MG63 (cell line): ENCODE results near the gene DNAH7. TPM values are rescaled to one million over a fixed set of nuclear protein-coding genes. Genes with fewer than 3 reads are reported as not detected.

Source experiments
- DNase-seq: peaks from one replicate; pipeline ENCODE4 v3.0.0-alpha.2; 2020
- H3K27me3 ChIP-seq: fragments of 250-450 bp; sonication (Bioruptor Pico); 2 replicates; pipeline ENCODE4 v1.5.1; 2020; ENCODE audit warnings: mild to moderate bottlenecking, moderate library complexity
- H3K36me3 ChIP-seq: fragments of 250-450 bp; sonication (Bioruptor Pico); 2 replicates; pipeline ENCODE4 v1.5.1; 2020; ENCODE audit warnings: mild to moderate bottlenecking, moderate library complexity
- H3K4me3 ChIP-seq: fragments of 250-450 bp; sonication (Bioruptor Pico); 2 replicates; pipeline ENCODE4 v1.5.1; 2020; ENCODE audit warnings: mild to moderate bottlenecking, moderate library complexity
- H3K9me3 ChIP-seq: fragments of 250-450 bp; sonication (Bioruptor Pico); 2 replicates; pipeline ENCODE4 v1.5.1; 2020; ENCODE audit warnings: mild to moderate bottlenecking, moderate library complexity
- total RNA-seq: library from RNA; depleted of rRNA; stranded (reverse); fragments of >200 nt; shearing (Covaris generic); gene quantifications from 2 replicates; pipeline ENCODE4 v1.2.3, GENCODE V29; 2014; ENCODE audit warnings: low replicate concordance

Gene DNAH7
- total RNA-seq, 1 experiment from 2014 or later, result 0.43 TPM

DNA sequence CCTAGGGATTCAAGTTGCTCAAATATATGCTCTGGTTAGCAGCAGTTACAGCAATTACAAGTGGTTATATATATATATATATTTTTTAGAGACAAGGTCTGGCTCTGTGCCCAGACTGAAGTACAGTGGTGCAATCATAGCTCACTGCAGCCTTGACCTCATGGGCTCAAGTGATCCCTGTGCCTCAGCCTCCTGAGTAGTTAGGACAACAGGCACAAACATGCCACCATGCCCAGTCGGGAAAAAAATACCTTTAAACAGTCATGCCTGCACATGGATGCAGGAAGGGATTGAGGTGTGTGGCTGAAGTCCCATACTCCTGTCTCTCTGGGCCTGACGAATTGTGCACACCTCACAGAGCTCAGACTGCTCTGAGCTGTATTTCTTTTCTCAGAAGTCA, 19.6 kb upstream of the DNAH7 start:
- peak; percentile 13 for DNase-seq
- no peak overlapping the region for H3K4me3 ChIP-seq
- H3K9me3 ChIP-seq, result peaks cover 3% of the 10 kb centered on the region; the same call in 1 of the 2 replicates
- no peaks in the 10 kb centered on the region for H3K27me3 ChIP-seq
- H3K36me3 ChIP-seq, result no peaks in the 10 kb centered on the region

GRCh38 chr2:196086517-196087368, 18.1 kb upstream of the DNAH7 start:
- Histone ChIP-seq H3K4me3 (no peak overlapping the region), H3K9me3 (peaks cover 3% of the 10 kb centered on the region), H3K36me3 (no peaks in the 10 kb centered on the region), H3K27me3 (no peaks in the 10 kb centered on the region)
- no peak for DNase-seq

- Histone ChIP-seq H3K27me3 (no peaks in the 10 kb centered on the region), H3K9me3 (peaks cover 3% of the 10 kb centered on the region), H3K36me3 (no peaks in the 10 kb centered on the region), H3K4me3 (no peak overlapping the region)
- DNase-seq, result no peak
Observed at GRCh38 chr2:196083601-196084000, 15.0 kb upstream of the DNAH7 start.

DNA sequence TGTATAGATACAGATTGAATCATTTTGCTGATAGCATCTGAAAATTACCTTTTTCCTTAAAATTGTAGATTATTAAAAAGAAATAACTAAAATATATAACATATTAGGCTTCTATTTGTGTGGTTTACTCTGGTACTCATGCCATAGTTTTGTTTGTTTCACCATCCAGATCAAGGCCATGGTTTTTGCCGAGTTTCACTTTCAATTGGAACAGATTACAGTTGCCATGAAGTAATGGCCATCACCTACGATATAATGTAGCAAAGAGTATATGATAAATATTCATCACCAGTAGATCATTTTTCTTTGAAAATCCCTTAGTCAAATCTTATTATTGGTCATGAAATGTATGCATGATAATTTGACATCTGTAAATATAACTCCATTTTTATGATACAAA, 11.9 kb upstream of the DNAH7 start:
- DNase-seq, result no peak
- Histone ChIP-seq H3K4me3 (no peak overlapping the region), H3K36me3 (no peaks in the 10 kb centered on the region), H3K27me3 (no peaks in the 10 kb centered on the region), H3K9me3 (peaks cover 3% of the 10 kb centered on the region)

GRCh38 chr2:196079052-196079451, 10.4 kb upstream of the DNAH7 start:
- no peaks in the 10 kb centered on the region for H3K36me3 ChIP-seq
- no peak overlapping the region for H3K4me3 ChIP-seq
- H3K9me3 ChIP-seq, result peaks cover under 1% of the 10 kb centered on the region
- H3K27me3 ChIP-seq, result no peaks in the 10 kb centered on the region
- DNase-seq, result no peak

DNA sequence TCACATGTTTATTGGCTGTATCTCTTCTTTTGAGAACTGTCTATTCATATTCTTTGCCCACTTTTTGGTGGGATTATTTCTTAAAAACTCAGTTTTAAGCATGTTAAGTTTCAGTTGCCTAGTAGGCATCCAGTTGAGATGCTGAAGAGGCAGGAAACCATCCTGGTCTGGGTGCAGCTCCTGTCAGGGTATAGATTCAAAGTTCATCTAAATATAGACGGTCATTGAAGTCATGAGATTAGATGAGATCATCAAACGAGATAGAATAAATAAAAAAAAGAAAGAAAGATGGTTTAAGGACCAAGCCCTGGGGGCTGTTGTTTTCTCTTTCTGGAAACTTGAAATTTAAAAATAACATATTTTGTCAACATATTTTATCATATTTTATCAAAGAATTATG, 9.2 kb upstream of the DNAH7 start:
- Histone ChIP-seq H3K9me3 (no peaks in the 10 kb centered on the region), H3K36me3 (no peaks in the 10 kb centered on the region), H3K27me3 (no peaks in the 10 kb centered on the region), H3K4me3 (no peak overlapping the region)
- peak; percentile 44 for DNase-seq

DNA sequence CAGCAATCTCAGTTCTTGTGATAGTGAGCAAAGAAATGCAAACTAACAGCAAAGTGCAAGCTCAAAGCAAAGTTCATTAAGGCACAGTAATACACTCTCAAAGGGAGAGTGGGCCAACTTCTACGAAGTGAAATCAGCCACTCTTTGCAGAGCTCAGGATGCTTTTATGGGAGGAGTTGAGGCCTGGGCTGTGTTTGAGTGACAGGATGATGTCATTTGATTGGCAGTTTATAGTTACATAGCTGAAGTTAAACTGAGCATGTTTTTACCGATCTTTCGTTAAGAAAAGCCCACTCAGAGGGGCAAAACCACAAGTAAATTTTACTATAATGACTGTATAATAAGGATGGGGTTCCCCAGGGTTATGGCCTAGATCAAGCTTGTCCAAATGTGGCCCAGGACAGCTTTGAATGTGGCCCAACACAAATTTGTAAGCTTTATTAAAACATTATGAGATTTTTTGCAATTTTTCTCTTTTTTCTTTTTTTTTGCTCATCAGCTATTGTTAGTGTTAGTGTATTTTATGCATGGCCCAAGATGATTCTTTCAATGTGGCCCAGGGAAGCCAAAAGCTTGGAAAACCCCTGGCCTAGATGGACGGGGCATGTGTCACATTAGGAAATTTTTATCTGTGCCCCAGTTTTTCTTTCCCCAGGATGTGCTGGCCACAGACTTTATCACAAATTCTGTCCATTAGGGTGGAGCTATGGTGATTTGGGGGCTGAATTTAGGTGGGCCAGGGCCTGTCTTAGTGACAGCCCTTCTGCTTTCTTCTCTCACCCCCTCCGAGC, 8.3 kb upstream of the DNAH7 start:
- Histone ChIP-seq H3K4me3 (no peak overlapping the region), H3K36me3 (no peaks in the 10 kb centered on the region), H3K9me3 (no peaks in the 10 kb centered on the region), H3K27me3 (no peaks in the 10 kb centered on the region)
- no peak for DNase-seq

DNA sequence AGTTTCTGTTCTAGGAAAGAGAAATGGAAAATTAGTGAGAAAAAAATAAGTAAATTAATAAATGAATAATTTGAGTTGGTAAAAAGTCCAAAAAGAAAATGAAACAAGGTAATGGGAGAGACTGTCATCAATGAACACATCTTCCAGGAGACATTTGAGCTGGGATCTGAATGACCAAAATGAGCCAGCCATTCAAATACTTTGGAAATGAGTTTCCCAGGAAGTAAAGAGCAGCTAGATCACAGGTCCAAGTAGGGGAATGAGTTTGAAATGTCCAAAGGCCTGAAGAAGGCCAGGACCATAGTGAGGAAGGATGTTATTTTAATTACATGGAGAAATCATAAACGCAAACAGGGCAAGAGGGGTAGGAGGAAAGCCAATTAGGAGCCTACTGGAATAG, 6.6 kb upstream of the DNAH7 start:
- Histone ChIP-seq H3K36me3 (no peaks in the 10 kb centered on the region), H3K4me3 (no peak overlapping the region), H3K27me3 (no peaks in the 10 kb centered on the region), H3K9me3 (no peaks in the 10 kb centered on the region)
- DNase-seq, result no peak

- Histone ChIP-seq H3K36me3 (no peaks in the 10 kb centered on the region), H3K27me3 (no peaks in the 10 kb centered on the region)
- DNase-seq, result no peak
Observed at GRCh38 chr2:196074631-196075030, 6.0 kb upstream of the DNAH7 start.

GRCh38 chr2:196073521-196073920, 4.9 kb upstream of the DNAH7 start:
- Histone ChIP-seq H3K9me3 (no peaks in the 10 kb centered on the region), H3K4me3 (no peak overlapping the region), H3K27me3 (no peaks in the 10 kb centered on the region), H3K36me3 (no peaks in the 10 kb centered on the region)
- DNase-seq, result no peak

More at GRCh38 chr2:196074631-196075030, 6.0 kb upstream of the DNAH7 start:
- no peak overlapping the region for H3K4me3 ChIP-seq
- H3K9me3 ChIP-seq, result no peaks in the 10 kb centered on the region

- H3K36me3 ChIP-seq, result no peaks in the 10 kb centered on the region
- no peak overlapping the region for H3K4me3 ChIP-seq
- no peaks in the 10 kb centered on the region for H3K27me3 ChIP-seq
- no peaks in the 10 kb centered on the region for H3K9me3 ChIP-seq
- DNase-seq, result no peak
Observed at GRCh38 chr2:196067088-196067382, 1.6 kb downstream of the DNAH7 start.

DNA sequence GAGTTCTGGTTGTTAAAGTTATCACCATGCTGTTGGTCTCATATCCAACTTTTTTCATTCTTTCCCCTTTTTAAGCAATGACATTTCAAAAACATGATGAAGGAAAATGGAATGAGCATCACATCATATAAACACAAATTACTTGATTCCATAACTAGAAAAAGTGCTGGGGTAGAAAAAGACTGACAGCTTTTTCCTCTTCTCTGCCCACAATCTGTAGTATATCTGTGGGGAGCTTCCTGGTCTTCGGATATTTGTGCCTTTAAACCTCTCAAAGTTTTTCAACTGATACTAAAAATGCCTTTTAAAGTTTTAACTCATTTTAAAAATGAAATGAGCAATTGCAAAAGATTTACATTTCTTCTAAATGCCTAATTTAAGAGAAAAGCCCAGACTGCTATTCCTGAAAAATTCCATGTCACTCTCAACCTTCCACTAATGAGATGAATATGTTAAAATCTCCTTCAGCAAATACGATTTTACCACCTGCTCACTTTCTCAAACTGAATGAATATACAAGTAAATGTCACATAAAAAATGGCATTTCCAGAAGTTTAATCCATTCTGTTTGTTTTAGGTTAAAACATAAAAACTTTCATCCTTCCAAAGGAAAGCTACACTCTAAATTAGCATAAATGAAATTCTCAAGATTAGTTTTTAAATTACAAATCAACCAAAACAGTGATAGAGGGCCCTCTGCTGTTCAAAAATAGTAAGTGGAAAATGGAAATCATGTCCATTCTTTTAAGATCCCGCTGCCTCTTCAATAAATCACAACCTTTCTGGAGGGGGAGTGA, 2.1 kb downstream of the DNAH7 start:
- no peaks in the 10 kb centered on the region for H3K9me3 ChIP-seq
- H3K36me3 ChIP-seq, result no peaks in the 10 kb centered on the region
- DNase-seq, result no peak
- no peaks in the 10 kb centered on the region for H3K27me3 ChIP-seq
- H3K4me3 ChIP-seq, result no peak overlapping the region

DNA sequence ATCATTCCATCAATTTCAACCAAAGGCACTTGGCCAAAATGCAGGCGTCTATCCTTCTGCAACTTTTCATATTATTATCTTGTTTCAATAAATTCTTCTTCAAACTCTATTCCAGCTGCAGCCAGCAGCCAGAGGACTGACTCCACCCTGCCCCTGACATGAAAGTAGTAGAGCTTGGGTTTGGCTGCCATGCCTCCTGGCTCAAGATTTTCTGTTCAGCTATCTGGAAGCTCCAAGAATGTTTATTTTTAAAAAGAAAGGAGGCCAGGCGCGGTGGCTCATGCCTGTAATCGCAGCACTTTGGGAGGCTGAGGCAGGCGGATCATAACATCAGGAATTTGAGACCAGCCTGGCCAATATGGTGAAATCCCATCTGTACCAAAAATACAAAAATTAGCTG, 4.9 kb downstream of the DNAH7 start:
- no peak for DNase-seq
- Histone ChIP-seq H3K36me3 (no peaks in the 10 kb centered on the region), H3K27me3 (no peaks in the 10 kb centered on the region), H3K4me3 (no peak overlapping the region), H3K9me3 (no peaks in the 10 kb centered on the region)

DNA sequence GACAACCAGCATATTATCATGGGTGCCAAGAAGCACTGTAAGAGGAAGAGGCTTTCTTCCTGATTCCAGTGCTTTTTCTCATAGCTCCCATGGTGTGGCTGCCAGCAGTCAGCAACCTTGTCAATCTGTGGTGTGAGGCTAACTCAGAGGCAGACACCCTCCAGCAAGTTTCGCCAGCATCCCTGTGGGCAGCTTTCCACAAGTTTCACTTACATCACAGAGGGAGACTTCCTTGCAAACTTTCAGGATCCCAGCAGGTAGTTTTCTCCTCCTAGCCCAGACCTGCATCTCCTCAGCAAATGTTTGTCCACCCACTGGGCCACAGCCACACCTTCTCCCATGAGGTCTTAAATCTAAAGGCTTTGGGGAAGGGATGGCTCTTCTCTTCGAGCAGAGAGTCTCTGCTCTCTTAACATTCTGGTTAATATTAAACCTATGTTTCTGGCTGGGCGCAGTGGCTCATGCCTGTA, 9.1 kb downstream of the DNAH7 start:
- Histone ChIP-seq H3K27me3 (no peaks in the 10 kb centered on the region), H3K36me3 (no peaks in the 10 kb centered on the region), H3K9me3 (no peaks in the 10 kb centered on the region), H3K4me3 (no peak overlapping the region)
- DNase-seq, result peak; percentile 48

- Histone ChIP-seq H3K9me3 (no peaks in the 10 kb centered on the region), H3K36me3 (no peaks in the 10 kb centered on the region), H3K27me3 (no peaks in the 10 kb centered on the region), H3K4me3 (no peak overlapping the region)
- DNase-seq, result no peak
Observed at GRCh38 chr2:196054631-196055030, 14.0 kb downstream of the DNAH7 start.

DNA sequence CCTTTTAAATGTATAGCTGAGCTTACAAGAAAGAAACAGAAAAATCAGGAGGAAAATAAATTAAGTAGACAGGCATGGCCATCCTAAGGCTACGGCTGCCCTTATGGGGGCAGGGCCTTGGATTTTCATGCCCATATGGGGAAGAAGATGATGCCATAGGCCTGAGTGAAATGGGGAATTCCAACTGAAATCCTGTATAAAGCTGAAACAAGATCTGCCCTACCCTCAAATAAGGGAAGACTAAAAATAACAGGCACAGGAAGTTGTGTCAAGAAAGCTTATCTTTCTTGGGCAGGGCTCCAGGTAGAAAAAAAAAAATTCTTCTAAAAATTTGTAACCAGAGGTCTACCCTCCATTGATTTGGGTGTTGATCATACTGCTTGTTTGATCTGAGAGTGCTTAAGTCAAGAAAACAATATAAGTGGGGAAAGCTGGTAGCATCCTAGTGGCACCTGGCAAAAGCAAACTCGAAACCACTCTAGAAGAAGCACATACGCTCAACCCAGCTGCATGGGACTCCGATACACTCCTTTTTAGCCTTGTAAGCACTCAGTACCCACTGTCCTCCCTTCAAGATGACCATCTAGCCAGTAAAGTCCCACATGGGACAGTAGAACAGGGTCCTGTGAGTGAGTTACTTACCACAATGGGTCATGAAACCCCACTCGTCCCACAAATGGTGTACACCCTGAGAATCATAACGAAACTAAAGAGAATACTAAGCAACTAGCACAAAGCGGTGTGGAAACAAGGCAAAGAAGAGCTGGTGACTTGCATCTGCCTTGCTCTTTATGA, 22.3 kb downstream of the DNAH7 start:
- Histone ChIP-seq H3K36me3 (no peaks in the 10 kb centered on the region), H3K9me3 (no peaks in the 10 kb centered on the region), H3K27me3 (no peaks in the 10 kb centered on the region), H3K4me3 (no peak overlapping the region)
- DNase-seq, result no peak
